Liver (tissue), 3 donors: ENCODE measurements around the gene STK39.

Experiments used
- ATF3 ChIP-seq: IDR thresholded peaks from 2 replicates; pipeline ENCODE4 v1.6.1; 2016; ENCODE audit warnings: antibody characterized with exemption
- CTCF ChIP-seq: fragments of 150-350 bp; IDR thresholded peaks from 2 replicates; pipeline ENCODE4 v1.5.1; 2017; ENCODE audit warnings: improper control_type of control experiment, low read depth, low read length; ENCODE audit not compliant: missing input control
- EGR1 ChIP-seq, 2 donors: IDR thresholded peaks; 2 replicates each; pipeline ENCODE4 v1.6.1; 2016 to 2018; ENCODE audit warnings: antibody characterized with exemption in 2 of 2, low read depth in 2 of 2
- GABPA ChIP-seq, 2 donors: IDR thresholded peaks in 1 of 2; conservative IDR thresholded peaks in 1 of 2; 2 replicates each; pipeline ENCODE4 v1.6.1; 2016; ENCODE audit warnings: antibody characterized with exemption in 2 of 2, mild to moderate bottlenecking in 1 of 2, moderate library complexity in 1 of 2
- HNF4G ChIP-seq: IDR thresholded peaks from 2 replicates; pipeline ENCODE4 v1.6.1; 2016; ENCODE audit warnings: antibody characterized with exemption
- NR2F2 ChIP-seq: IDR thresholded peaks from 2 replicates; pipeline ENCODE4 v1.6.1; 2016; ENCODE audit warnings: antibody characterized with exemption
- REST ChIP-seq: IDR thresholded peaks from 2 replicates; pipeline ENCODE4 v1.6.1; 2016; ENCODE audit warnings: antibody characterized with exemption, mild to moderate bottlenecking
- RXRA ChIP-seq, 2 donors: IDR thresholded peaks; 2 replicates each; pipeline ENCODE4 v1.6.1; 2017 to 2018; ENCODE audit warnings: antibody characterized with exemption in 2 of 2, mild to moderate bottlenecking in 1 of 2
- TAF1 ChIP-seq: conservative IDR thresholded peaks from 2 replicates; pipeline ENCODE4 v1.6.1; 2016; ENCODE audit warnings: antibody characterized with exemption, mild to moderate bottlenecking
- ZBTB33 ChIP-seq: IDR thresholded peaks from 2 replicates; pipeline ENCODE4 v1.6.1; 2016; ENCODE audit warnings: antibody characterized with exemption
- donor health status: healthy.
- donor health status: healthy.

GRCh38 chr2:168183308-168183997, 63.9 kb downstream of the STK39 start:
- TF ChIP-seq CTCF (no peak), GABPA (IDR thresholded peaks at IDR 0.05 in 1 of 2, conservative IDR thresholded peaks at IDR 0.05 in 1 of 2) (no peak), REST (no peak), ATF3 (no peak), ZBTB33 (no peak), NR2F2 (no peak), HNF4G (no peak), EGR1 (IDR thresholded peaks at IDR 0.05; ENCODE audit: low read depth in 2 of 2) (no peak), TAF1 (no peak), RXRA (IDR thresholded peaks at IDR 0.05) (no peak)
